Activated gamma-delta T cell (primary cell): ENCODE data around the gene TBC1D22A.

Experiments used
- DNase-seq: peaks from one replicate; lab custom pipeline; 2025; lab: John Stamatoyannopoulos, UW

TBC1D22A gene

DNA sequence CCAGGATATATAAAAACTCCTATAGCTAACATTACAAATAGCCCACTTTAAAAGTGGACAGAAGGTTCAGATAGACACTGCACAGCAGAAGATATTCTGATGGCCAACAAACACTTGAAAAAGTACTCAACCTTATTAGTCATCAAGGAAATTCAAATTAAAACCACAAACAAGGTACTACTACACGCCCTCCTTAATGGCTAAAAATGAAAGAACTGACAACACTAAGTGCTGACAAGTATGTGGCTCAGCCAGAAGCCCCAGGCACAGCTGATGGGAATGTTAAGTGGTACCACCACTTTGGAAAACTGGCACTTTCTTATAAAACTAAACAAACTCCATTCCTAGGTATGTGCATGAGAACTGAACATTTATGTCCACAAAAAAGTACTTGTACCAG is 320.1 kb downstream of the TBC1D22A start:
- no peak for DNase-seq

DNA sequence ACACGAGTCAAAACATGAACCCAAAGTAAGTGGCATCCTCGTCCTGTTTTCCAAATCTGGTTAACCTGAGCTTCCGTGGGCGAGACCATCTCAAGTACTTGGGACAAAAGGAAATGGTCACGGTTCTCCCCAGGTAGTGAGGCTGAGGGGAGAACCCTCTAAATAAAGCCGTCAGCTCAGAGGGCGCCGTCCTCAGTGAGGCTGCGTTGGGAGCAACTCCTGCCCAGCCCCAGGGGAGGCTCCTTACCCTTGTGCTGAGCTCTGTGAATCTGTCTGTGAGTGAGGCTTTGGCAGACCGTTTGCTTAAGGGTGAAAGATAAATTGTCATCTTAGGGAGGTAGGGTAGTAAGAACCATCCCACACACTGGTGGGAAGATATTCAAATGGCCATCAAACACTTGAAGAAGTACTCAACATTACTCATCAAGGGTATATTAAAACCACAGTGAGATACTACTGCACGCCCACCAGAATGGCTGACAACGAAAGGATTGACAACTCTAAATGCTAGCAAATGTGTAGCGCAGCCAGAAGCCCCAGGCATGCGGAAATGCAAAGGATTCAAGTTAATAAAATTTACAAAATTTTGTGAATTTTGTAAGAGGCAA is 321.0 kb downstream of the TBC1D22A start:
- DNase-seq: no peak

DNA sequence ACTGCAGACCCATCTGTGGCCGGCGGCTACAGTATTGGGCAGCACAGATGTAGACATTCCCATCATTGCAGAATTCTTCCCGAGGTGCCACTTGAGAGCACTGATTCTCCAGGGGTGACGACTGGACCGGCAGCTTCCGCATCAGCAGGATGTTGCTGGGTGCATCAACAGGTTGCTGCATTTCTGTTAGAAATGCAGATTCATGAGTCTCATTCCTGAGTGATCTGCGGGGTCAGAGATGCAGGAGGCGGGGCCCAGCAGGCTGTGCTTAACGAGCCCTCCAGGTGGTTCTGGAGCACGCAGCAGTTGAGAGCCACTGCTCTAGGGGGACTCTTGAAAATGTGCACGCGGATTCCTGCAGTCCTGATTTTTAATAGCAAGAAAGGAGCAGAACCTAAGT is 321.8 kb downstream of the TBC1D22A start:
- no peak for DNase-seq

DNA sequence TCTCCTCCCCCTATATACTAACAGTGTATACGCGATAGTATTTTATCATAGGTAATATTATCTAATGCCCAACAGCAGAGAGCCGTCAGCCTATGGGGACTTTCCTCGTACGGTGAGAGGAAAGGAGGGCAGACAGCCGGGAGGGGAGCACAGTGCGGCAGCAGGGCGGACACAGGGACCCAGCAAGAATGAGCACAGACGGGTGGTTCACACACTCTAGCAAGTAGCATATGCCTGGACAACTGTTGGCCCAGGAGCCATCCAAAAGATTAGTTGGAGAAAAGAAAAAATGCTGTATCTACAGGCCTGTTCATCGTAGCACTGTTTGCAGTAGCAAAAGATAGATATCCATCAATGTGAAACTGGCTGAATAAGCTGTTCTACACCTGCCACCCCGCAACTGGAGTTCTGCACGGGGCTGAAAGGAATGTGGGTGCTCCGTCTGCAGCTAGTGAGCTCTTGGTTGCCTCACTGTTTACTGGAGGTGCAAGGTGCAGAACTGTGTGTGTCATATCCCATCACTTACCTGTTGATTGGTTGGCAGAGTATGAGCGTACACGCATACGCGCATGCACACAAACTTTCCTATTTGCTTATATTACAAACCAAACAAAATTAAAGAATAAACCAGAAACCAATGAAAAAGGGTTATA is 324.3 kb downstream of the TBC1D22A start:
- no peak for DNase-seq

DNA sequence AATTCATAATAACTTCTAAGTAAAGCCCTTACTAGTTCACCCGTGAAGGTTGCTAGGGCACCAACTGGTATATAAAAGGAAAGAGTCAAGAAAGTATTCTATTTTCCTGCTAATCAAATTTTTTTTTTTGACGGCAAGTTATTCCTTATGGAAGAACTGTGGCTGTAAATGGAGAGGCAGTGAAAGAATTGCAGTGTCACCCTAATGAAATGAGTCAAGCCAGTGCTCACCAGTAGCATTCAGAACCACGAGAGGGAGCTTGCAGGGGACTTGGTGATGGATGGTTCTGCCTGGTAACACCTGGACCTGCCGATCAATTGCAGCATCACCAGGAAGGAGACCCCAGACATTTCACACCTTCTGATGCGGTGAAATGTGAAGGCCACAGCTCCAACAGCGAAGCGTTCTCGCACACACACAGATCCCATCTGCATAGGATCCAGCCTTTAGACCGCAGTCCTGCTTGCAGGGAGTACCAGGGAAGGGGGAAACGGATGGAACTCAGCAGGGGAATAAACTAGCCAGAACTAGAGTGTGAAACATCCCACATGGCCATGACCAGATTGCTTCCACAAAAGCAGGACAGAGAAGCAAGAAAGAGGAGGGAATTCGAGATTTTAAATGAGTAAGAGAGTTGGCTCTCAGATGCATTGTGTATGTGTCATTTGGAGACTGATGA is 326.2 kb downstream of the TBC1D22A start:
- no peak for DNase-seq

DNA sequence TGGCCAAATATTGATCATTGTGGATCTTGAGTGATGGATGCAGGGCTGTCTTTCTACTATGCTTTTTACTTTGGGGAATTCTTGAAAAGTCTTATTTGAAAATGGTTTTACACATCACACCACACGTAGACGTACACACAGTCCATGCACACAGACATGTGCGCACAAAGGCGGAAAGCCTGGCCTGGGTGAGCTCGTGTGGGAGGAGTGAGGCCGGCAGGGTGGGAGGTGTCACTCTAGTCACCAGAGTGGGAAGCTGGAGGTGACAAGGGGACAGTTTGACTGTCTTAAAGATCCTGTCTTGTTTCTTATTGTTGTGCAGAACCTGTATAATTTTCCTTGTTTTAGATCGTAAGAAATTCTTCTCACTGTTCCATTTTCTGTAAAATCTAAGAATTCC is 326.9 kb downstream of the TBC1D22A start:
- DNase-seq: no peak

DNA sequence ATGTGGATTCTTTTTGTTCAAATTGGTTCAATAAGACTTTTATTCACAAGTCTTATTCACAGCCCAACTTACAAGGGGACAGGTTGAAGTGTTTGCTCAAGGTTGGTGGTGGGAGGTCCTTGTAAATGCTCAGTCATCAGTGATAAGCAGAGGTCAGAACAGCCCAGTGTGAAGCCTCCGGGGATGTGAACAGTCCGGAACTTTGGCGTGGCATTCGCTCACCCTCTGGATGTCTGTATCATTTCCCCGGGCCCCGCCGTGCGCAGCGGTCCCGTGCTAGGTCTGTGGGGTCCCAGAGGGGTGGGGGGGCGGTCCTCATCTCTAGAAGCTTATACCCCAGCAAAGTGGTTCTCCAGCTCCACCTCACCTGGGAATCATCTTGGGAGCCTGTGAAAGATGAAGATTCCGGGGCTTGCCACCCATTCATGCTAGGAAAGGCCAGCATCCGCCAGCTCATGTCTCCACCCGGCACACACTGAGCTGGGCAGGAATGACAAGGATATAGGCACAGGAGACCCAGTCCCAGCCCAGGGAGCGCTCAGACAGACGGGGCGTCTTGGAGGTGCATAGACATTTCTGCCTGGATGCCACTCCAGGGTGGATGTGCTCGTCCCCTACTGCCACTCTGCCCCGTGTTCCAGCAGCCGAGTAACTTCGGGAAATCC is 327.5 kb downstream of the TBC1D22A start:
- no peak for DNase-seq

DNA sequence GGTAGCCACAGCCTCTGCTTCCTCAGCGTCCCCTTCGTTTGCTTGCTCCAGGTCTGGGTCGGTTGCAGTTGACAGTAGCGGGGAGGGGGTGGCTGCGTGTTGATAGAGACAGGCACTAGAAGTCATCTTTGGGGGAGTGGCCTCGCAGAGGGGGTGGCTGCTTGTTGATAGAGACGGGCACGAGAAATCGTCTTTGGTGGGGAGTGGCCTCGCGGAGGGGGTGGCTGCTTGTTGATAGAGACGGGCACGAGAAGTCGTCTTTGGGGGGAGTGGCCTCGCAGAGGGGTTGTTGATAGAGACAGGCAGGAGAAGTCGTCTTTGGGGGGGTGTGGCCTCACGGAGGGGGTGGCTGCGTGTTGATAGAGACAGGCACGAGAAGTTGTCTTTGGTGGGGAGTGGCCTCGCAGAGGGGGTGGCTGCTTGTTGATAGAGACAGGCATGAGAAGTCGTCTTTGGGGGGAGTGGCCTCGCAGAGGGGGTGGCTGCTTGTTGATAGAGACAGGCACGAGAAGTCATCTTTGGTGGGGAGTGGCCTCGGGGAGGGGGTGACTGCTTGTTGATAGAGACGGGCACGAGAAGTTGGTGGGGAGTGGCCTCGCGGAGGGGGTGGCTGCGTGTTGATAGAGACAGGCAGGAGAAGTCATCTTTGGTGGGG is 328.3 kb downstream of the TBC1D22A start:
- DNase-seq: no peak

DNA sequence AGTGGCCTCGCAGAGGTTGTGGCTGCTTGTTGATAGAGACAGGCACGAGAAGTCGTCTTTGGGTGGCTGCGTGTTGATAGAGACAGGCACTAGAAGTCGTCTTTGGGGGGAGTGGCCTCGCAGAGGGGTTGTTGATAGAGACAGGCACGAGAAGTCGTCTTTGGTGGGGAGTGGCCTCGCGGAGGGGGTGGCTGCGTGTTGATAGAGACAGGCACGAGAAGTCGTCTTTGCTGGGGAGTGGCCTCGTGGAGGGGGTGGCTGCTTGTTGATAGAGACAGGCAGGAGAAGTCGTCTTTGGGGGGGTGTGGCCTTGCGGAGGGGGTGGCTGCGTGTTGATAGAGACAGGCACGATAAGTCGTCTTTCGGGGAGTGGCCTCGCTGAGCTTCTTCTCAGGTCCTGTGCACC is 328.8 kb downstream of the TBC1D22A start:
- no peak for DNase-seq

DNA sequence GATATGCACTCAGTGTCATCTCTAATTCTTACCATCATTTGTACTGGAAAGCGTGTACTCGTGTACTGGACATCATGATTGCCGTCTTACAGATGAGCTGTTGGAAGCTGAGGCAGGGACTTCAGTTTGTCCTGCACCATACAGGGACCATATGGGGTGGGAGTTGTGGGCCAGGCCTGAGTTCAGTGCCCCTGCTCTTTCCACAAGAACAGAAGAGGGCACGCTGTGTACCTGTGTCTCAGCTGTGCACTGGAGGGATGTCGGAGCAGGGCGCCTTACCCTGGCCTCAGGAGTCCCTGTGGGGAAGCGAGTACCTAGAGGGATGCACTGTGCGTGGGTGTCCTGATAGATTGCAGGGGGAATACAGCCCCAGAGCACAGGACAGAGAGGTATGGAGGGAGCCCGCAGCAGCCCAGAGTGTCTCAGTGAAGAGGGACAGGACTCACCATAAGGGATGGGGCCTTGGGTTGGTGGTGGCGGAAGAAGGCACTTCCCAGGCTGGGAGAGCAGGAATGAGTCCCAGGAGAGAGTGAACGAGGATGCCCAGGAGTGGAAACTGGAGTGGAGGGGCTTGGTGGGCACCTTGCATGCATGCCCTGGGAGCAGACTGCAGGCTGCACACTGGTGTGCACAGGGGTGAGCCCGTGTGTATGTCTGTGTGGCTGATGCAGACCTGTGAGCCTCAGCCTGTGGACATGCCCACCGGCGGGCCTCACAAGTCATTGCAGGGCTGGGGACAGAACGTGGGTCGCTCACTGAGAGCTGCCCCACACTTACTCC is 329.7 kb downstream of the TBC1D22A start:
- DNase-seq: no peak

DNA sequence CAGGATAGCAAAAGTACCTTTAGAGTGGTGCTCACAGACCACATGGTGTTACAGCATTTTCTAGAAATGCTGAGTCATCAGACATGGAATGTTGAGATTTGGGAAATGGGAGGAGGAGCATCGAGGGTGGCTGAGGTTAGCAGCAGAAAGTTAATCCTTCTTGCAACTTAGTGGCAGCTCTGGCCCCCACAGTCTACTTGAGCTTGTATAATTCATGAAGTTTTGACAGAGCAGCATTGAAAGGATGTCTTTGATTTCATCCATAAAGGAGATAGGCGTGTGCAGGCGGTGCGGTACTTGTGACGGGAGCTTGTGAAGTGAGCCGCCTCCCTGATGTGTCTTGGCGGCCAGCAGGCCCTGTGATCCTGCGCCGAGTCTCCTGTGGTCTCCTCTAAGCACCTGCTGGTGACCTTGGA is 330.5 kb downstream of the TBC1D22A start:
- DNase-seq: no peak

DNA sequence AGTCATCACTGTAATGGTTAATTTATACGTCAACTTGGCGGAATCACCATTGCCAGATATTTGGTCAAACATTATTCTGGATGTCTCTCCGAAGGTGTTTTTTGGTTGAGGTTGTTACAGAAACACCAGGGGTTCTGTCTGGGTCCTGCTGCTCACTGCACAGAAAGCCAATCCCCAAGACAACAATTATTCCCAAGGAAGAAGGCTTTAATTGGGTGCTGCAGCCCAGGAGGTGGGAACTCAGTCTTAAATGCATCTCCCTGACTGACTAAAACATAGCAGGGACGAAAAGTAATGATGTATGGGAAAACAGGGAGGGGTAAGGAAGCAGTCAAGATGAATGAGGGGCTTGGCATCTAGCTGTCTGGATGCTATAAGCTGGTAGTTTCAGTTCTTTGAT is 331.3 kb downstream of the TBC1D22A start:
- no peak for DNase-seq

DNA sequence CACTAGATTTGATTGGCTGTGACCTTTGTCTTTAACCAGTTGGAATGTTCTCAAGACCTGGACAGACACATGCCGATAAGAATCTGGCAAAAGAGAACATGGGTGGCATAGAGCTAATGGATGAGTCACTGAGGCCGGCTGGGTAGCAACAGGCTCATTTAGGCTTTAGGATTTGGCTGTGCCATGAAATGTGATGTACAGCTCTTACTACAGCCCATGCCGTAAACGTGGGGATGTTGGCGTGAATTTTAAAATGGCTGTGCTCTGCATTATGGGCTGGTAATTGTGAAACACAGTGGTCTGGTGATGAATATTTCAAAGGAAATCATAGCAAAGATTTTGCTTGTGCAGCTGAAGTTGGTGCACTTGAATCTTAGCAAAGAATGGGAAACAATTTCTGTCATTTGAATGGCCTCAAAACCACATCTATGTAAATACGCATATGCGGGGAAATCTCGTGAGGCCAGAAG is 332.4 kb downstream of the TBC1D22A start:
- no peak for DNase-seq

DNA sequence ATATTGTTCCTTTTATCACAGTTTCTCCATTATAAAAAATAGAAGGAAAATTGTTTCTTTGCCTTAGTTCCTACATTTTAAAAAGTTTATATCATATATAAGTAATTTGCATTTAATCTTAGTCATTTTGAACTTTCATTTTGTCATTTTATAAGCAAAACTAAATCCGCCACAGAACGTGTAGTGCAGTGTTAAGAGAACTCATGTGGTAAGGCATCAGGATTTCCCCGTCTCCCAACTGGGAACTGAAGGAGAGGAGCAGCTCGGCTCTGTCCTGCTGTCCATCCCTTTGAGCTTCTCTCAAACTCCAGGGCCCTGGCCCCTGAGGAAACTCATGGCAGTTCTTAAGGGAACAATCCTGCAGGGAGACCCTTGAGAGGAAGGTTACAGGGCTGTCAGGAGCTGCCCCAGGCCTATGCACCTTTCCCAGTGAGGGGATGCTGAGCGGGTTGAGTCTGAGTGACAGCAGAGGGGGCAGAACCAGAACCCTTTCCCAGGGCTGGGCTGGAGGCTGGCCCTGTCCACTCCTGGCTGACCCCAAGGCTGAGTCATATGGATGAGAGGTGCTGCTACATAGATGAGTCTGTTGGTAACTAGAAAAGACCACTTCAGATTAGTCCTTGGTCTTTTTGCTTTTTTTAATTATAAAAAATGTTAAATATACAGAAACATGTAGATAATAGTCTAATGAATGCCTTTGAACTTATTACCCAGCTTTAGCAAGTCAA is 333.1 kb downstream of the TBC1D22A start:
- DNase-seq: no peak

DNA sequence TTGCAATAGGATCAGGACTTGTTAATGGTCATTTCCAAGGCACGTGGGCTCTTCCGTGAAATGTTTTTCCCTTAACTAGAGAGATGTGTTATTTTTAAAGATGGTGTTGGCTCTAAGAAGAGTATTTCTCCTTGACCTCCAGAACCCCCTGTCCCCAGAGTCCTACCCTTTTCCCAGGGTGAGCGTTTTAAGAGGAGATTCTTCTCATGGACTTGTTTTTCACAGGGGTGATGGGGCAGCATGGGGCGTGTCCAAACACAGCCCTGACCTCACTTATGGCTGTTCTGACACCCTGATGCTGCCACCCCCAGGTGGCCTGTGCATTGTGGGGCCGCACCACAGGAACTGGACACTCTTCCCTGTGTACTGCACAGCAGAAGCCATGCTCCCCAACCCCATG is 335.7 kb downstream of the TBC1D22A start:
- DNase-seq: no peak

DNA sequence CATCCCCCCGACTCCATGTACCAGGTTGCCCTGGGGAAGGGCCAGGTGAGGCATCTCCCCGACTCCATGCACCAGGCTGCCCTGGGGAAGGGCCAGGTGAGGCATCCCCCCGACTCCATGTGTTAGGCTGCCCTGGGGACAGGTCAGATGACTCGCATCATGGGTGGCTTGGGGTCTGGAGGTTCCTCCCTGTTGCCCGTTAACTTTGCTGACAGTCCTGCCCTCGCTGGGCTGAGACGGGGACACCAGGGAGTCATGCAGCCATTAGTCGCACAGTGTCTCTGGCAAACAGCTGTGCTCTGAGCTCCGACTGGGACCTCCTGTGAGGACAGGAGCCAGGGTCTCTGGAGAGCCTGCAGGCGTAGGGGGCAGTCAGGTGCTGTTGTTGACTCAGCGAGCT is 336.1 kb downstream of the TBC1D22A start:
- no peak for DNase-seq

DNA sequence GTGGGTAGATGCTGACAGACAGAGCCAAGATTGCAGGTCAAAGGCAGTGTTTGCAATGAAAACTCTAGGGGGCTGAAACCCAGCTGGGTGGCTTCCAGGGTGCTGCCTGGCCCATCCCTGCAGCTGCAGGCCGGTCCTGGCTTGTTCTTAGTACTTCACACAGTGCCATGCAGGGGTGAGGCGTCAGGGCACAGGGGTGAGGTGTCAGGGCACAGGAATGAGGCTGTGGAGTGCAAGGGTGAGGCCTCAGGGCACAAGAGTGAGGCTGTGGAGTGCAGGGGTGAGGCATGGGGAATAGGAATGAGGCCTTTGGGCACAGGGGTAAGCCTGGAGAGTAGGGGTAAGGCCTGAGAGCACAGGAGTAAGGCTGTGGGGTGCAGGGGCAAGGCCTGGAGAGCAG is 337.6 kb downstream of the TBC1D22A start:
- DNase-seq: no peak

DNA sequence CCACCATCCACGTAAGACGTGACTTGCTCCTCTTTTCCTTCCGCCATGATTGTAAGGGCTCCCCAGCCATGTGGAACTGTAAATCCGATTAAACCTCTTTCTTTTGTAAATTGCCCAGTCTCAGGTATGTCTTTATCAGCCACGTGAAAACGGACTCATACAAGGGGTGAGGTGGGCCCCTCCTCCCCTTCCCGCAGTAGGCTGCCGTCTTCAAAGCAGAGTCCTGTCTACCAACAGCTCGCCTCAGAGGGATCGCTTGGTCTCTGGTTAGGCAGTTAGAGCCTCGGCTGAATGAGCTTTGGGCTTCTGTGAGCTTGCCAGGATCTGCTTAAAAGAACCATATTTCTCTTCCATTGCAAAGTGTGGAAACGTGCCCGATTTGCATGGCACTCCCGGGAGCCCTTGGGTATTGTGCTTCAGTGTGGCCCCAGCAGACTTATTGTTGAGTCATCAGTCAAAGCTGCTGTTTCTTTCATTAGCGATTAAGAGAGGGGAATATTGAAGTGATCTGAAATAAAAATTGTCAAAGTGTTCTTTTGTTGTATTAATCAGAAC is 338.3 kb downstream of the TBC1D22A start:
- DNase-seq: no peak

DNA sequence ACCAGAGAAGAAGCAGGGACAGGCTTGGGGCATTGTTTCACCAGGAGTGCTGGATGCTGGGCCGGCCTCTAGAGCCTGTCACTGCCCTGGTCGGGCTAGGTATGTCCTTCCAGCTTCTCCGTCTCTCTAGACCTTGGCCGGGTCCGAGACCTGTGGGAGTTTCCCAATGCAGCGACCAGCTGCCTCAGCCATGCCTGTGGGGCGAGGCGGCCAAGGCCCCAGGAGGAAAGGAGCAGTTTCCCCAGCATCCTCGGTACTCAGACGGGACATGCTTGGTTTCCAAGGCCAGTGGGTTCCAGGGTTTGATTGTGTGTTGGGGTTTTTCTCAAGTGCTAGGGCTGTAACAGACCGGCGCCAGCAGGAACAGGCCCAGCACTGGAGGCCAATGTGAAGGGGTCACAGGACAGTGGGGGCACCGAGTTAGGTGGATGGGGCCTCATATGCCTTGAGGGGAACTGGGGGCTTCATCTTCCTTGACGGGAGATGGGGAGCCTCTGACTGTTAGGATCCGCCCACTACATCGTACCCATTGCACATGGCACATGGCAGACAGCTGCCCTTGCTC is 339.0 kb downstream of the TBC1D22A start:
- no peak for DNase-seq

DNA sequence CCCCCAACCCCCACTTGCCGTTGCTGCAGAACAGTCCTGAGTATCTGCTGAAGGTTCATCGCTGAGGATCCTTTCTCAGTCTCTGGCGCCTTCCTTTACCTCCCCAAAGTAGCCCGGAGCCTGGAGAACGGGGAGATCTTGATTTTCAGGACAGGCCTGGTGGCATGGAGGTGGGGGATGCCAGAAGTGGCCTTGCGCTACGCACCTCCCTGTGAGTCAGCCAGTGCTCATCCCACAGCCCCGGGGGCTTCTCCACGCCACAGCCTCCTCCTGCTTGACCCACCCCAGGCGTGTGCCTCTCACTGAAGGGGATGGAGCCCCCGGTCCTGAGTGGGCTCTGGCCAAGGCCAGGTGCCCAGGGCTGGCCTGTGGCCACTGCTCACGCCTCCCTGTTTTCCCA is 339.6 kb downstream of the TBC1D22A start:
- no peak for DNase-seq
